Measurements from ENCODE around the gene F2. TPM values are rescaled to one million over a fixed set of nuclear protein-coding genes. Genes with fewer than 3 reads are reported as not detected.

F2 gene
- total and polyA plus RNA-seq, 4 donors, result 0.29 to 0.39 TPM; not detected in 2

DNA sequence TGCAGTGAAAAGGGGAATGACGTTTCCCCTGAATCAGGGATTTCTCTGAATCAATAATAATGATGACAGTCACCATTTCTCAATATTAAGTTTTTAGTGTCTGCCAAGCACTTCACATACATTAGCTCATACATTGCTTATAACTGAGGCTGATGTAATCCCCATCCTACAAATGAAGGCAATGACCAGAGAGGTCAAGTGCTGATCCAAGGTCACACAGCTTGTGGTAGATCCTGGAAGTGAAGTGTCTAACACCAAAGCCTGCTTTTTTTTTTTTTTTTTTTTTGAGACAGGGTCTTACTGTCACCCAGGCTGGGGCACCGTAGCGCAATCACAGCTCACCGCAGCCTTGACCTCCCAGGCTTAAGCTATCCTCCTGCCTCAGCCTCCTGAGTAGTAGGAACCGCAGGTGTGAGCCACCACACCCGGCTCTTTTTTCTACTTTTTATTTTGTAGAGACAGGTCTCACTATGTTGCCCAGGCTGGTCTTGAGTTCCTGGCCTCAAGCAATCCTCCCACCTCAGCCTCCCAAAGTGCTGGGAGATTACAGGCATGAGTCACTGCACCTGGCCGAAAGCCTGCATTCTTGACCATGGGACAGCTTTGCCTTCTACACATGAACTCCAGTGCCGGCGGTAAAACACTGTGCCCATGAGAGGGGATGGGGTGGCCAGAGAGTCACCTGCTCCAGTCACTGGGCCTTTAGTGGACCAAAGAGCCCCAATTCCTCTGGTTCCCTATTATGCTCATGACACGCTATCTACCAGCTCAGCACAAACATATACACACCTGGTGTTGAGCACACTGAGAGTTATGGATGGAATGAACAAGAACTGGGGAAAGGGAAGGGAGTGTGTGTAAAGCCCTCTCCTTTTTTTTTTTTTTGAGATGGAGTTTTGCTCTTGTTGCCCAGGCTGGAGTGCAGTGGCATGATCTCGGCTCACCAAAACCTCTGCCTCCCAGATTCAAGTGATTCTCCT, 36.0 kb upstream of the F2 start:
- 100% methylated on average over 8 of the region's 11 CpGs for WGBS (ENCODE audit: insufficient coverage)
- H3K27ac ChIP-seq (ENCODE audit: low read depth, low read length), result no peak overlapping the region

DNA sequence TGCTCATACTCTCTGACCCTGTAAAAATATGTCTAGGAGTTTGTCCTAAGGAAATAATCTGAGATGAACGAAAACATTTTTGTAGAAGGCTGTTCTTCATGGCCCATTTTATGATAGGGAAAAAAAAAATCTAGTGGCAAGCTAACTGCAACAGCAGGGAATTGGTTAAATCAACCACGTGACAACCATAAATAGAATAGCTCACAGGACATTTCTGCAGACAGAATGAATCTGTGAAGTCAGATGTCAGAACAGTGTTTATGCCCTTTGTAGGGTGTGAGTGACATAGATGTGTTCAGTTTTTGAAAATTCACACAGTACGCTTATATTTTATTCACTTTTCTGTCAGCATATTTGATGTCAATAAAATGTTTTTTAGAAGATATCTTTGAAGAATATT, 34.6 kb upstream of the F2 start:
- Histone ChIP-seq H3K4me1 (ENCODE audit: control insufficient read depth, insufficient read depth, low read length) (peaks cover 14% of the 10 kb centered on the region), H3K4me3 (ENCODE audit: low read depth, low read length) (no peak overlapping the region), H3K36me3 (ENCODE audit: control insufficient read depth, insufficient read depth, low read length) (peaks cover 70% of the 10 kb centered on the region), H3K9me3 (ENCODE audit: control insufficient read depth, insufficient read depth, low read length) (no peaks in the 10 kb centered on the region), H3K27me3 (ENCODE audit: control insufficient read depth, insufficient read depth, low read length) (no peaks in the 10 kb centered on the region), H3K27ac (ENCODE audit: low read depth, low read length) (no peak overlapping the region)
- no CpG with 5 or more reads among the region's 3 CpGs for WGBS (ENCODE audit: insufficient coverage)
- DNase-seq (ENCODE audit: low read depth in 4 of 6, low spot score in 6 of 6), result no peak

More for the DNA sequence above, 36.0 kb upstream of the F2 start:
- Histone ChIP-seq H3K4me3 (ENCODE audit: low read depth, low read length) (no peak overlapping the region), H3K36me3 (ENCODE audit: control insufficient read depth, insufficient read depth, low read length) (peaks cover 79% of the 10 kb centered on the region), H3K4me1 (ENCODE audit: control insufficient read depth, insufficient read depth, low read length) (peaks cover 12% of the 10 kb centered on the region), H3K9me3 (ENCODE audit: control insufficient read depth, insufficient read depth, low read length) (no peaks in the 10 kb centered on the region), H3K27me3 (ENCODE audit: control insufficient read depth, insufficient read depth, low read length) (no peaks in the 10 kb centered on the region)
- no peak for DNase-seq (ENCODE audit: low read depth in 4 of 6, low spot score in 6 of 6)

DNA sequence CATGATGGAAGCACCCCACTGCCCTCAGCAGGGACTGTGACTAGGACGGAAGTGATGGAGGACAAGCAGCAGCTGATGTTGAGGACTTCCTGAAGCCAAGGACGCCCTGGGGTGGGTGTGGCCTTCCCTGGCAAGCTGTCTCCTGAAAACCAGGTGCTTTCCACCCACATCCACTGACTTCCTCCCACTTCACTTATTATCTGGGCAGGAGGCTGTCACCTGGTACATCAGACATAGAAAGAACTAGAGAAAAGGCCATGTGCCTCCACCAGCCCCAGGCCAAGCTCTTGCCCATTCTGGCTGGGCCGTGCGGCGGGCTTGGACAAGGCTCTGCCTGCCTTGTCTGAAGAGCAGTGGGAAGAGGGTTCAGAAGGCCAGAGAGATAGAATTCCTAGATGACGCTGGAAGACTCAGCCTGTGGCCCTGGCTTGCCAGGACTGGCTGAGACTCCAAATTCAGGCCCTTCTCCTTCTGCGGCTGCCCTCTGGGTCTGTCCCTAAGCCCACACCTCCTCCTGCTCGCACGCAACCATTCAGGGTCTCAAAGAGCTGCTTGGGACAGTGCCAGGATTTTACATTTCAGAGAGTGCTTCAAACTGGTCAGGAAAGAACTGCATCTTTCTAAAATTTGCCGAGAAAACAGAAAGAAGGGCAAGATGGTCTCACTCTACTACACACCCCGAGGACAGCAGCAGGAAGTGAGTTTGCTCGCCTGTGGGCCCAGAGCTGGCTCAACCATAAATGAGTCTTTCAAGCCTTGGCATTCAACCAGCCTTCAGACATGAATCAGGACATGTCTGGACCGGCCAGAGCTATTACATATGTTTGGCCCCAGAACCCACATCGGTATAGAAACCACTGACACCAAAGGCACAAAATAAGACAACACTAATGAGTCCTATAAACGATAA, 31.9 kb upstream of the F2 start:
- Histone ChIP-seq H3K4me3 (ENCODE audit: low read depth, low read length) (no peak overlapping the region), H3K27ac (ENCODE audit: low read depth, low read length) (peak overlapping the region; percentile 47), H3K4me1 (ENCODE audit: control insufficient read depth, insufficient read depth, low read length) (peaks cover 14% of the 10 kb centered on the region), H3K9me3 (ENCODE audit: control insufficient read depth, insufficient read depth, low read length) (no peaks in the 10 kb centered on the region), H3K27me3 (ENCODE audit: control insufficient read depth, insufficient read depth, low read length) (no peaks in the 10 kb centered on the region), H3K36me3 (ENCODE audit: control insufficient read depth, insufficient read depth, low read length) (peaks cover 60% of the 10 kb centered on the region)
- 76% methylated on average over 12 of the region's 15 CpGs for WGBS (ENCODE audit: insufficient coverage)
- DNase-seq (ENCODE audit: low read depth in 4 of 6, low spot score in 6 of 6), result peak in 2 of 6 donors; percentile 19 to 30

DNA sequence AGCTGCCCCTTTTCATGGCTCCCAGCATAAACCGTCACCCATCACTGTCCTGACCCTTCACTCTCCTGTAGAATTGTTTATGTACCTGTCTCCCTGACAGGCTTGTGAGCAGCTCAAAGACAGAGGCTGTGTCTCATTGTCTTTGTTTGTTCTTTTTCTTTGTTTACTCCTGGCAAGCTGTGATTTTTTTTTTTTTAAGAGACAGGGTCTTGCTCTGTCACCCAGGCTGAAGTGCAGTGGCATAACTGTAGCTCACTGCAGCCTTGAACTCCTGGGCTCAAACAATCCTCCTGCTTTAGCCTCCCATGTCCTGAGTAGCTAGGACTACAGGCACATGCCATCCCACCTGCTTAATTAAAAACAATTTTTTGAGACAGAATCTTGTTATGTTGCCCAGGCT, 28.3 kb upstream of the F2 start:
- no peak overlapping the region for H3K4me3 ChIP-seq (ENCODE audit: low read depth, low read length)
- no peaks in the 10 kb centered on the region for H3K9me3 ChIP-seq (ENCODE audit: control insufficient read depth, insufficient read depth, low read length)
- DNase-seq (ENCODE audit: low read depth in 4 of 6, low spot score in 6 of 6), result no peak
- no peaks in the 10 kb centered on the region for H3K27me3 ChIP-seq (ENCODE audit: control insufficient read depth, insufficient read depth, low read length)
- no peak overlapping the region for H3K27ac ChIP-seq (ENCODE audit: low read depth, low read length)
- H3K4me1 ChIP-seq (ENCODE audit: control insufficient read depth, insufficient read depth, low read length), result peaks cover 38% of the 10 kb centered on the region
- 100% methylated on average over 1 of the region's 1 CpG for WGBS (ENCODE audit: insufficient coverage)
- H3K36me3 ChIP-seq (ENCODE audit: control insufficient read depth, insufficient read depth, low read length), result peaks cover 71% of the 10 kb centered on the region

DNA sequence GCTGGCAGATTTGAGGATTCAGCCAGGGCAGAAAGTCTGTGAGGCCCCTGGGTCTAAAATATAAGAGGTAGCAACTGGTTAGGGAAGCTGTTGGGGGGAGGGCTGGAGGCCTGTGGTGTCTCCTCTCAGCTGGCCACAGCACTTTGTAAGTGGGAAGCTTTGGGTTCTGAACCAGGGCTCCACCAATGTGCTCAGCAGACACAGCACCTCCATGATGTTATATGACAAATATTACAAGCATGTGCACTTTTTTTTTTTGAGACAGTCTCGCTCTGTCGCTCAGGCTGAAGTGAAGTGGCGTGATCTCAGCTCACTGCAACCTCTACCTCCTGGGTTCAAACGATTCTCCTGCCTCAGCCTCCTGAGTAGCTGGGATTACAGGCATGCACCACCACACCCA, 26.6 kb upstream of the F2 start:
- Histone ChIP-seq H3K9me3 (ENCODE audit: control insufficient read depth, insufficient read depth, low read length) (no peaks in the 10 kb centered on the region), H3K27me3 (ENCODE audit: control insufficient read depth, insufficient read depth, low read length) (no peaks in the 10 kb centered on the region), H3K4me1 (ENCODE audit: control insufficient read depth, insufficient read depth, low read length) (peaks cover 46% of the 10 kb centered on the region), H3K27ac (ENCODE audit: low read depth, low read length) (no peak overlapping the region), H3K4me3 (ENCODE audit: low read depth, low read length) (no peak overlapping the region), H3K36me3 (ENCODE audit: control insufficient read depth, insufficient read depth, low read length) (peaks cover 68% of the 10 kb centered on the region)
- DNase-seq (ENCODE audit: low read depth in 4 of 6, low spot score in 6 of 6), result no peak
- WGBS (ENCODE audit: insufficient coverage), result 100% methylated on average over 1 of the region's 4 CpGs

DNA sequence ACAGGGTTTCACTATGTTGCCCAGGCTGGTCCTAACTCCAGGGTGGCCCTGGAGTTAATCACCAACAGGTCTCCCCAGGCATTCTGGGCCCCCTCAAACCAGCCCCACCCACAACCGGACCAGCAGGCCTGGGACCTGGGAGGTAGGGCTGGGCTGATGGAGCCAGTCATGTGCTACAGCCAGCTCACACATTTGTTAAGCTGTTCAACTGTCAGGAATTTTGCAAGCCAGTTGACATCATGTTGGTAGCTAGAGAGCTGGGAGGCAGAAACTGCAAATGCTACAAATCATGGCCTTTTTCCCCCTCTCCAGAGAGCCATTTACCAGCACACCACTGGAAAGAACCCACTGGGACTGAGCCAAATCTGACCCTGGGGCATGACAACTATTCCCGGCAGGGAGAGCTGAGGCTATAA, 25.4 kb upstream of the F2 start:
- H3K9me3 ChIP-seq (ENCODE audit: control insufficient read depth, insufficient read depth, low read length), result no peaks in the 10 kb centered on the region
- H3K4me3 ChIP-seq (ENCODE audit: low read depth, low read length), result no peak overlapping the region
- H3K27me3 ChIP-seq (ENCODE audit: control insufficient read depth, insufficient read depth, low read length), result no peaks in the 10 kb centered on the region
- peaks cover 60% of the 10 kb centered on the region for H3K36me3 ChIP-seq (ENCODE audit: control insufficient read depth, insufficient read depth, low read length)
- H3K4me1 ChIP-seq (ENCODE audit: control insufficient read depth, insufficient read depth, low read length), result peaks cover 51% of the 10 kb centered on the region
- peak in 1 of 6 donors; percentile 47 for DNase-seq (ENCODE audit: low read depth in 4 of 6, low spot score in 6 of 6)
- peak overlapping the region; percentile 40 for H3K27ac ChIP-seq (ENCODE audit: low read depth, low read length)
- 82% methylated on average over 1 of the region's 2 CpGs for WGBS (ENCODE audit: insufficient coverage)

DNA sequence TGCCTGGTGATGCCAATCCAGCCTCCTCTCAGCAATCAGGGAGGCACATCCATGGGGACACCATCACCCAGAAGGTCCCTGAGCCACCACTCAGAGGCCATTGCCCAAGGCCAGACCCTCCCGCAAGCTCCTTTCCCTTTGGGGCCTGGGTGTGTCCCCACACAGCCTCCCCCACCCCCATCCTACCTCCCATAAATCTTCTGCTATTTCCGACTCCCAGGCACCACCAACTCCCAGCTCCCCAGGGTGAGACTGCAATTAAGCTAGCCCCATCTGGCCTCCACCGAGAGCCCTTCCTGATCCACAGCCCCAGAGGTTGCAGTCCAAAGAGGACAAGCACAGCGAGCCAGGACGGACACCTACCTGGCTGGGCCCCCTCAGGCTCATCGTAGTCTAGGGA, 24.9 kb upstream of the F2 start:
- H3K27ac ChIP-seq (ENCODE audit: low read depth, low read length), result no peak overlapping the region

DNA sequence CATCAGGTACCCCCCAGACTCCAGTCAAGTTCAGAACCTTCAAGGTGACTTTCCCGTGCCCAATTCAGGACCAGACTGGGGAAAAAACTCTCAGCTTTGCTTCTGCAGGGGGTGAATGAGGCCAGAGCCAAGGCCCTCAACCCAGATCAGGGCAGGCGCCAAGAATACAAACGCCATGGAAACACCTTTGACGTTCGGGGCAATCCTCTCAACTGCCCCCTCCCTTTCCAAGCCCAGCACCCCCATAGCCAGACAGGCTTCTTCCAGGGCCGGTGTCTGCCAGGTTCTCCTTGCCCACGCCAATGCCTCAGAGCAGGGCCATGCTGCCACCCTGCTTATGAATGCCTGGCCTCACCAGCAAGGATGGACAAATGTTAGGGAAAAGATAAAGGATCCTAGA, 24.4 kb upstream of the F2 start:
- no peak for DNase-seq (ENCODE audit: low read depth in 4 of 6, low spot score in 6 of 6)
- H3K36me3 ChIP-seq (ENCODE audit: control insufficient read depth, insufficient read depth, low read length), result peaks cover 60% of the 10 kb centered on the region
- no peak overlapping the region for H3K27ac ChIP-seq (ENCODE audit: low read depth, low read length)

More for the DNA sequence above, 24.9 kb upstream of the F2 start:
- Histone ChIP-seq H3K4me1 (ENCODE audit: control insufficient read depth, insufficient read depth, low read length) (peaks cover 53% of the 10 kb centered on the region), H3K4me3 (ENCODE audit: low read depth, low read length) (no peak overlapping the region), H3K27me3 (ENCODE audit: control insufficient read depth, insufficient read depth, low read length) (no peaks in the 10 kb centered on the region), H3K9me3 (ENCODE audit: control insufficient read depth, insufficient read depth, low read length) (no peaks in the 10 kb centered on the region), H3K36me3 (ENCODE audit: control insufficient read depth, insufficient read depth, low read length) (peaks cover 60% of the 10 kb centered on the region)
- 69% methylated on average over 5 of the region's 6 CpGs for WGBS (ENCODE audit: insufficient coverage)
- DNase-seq (ENCODE audit: low read depth in 4 of 6, low spot score in 6 of 6), result no peak

DNA sequence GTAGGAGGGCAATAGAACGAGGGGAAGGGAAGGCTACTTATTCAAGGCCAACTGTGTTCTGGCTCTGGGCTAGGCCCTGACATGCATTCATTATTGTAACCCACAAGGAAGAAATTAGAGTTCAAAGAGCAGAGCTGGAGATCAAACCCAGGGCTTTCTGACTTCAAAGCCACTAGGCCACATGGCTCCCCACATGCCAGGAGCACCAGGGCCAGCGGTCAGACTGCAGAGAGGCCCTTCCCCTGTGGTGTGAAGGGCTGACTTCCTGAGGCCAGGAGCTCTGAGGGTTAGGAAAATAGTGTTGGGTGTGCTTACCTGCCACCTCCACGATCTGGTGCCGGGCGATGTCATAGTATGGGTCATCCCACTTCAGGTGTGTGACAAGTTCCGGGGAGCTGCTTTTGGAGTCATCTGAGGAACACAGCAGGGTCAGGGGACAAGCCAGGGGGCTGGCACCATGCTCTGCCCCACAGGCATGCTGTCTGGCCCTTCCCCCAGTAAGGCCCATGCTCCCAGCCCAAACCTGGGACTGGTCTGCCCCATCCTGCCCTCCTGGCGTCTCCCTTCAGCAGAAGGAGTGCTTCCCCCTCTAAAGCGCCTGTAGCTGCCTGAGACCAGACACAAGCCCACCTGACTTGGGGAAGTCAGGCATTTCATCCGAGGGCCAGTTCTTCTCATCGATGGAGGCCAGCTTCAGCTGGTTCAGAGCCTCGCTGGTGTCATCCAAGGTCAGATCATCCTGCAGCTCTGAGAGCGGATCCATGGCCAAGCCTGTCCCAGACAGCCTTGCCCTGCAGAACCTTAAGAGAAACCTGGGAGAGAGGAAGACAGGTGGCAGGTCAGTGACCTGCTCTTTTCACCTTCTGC, 23.4 kb upstream of the F2 start:
- DNase-seq (ENCODE audit: low read depth in 4 of 6, low spot score in 6 of 6), result no peak
- Histone ChIP-seq H3K9me3 (ENCODE audit: control insufficient read depth, insufficient read depth, low read length) (no peaks in the 10 kb centered on the region), H3K4me1 (ENCODE audit: control insufficient read depth, insufficient read depth, low read length) (peaks cover 63% of the 10 kb centered on the region), H3K4me3 (ENCODE audit: low read depth, low read length) (no peak overlapping the region), H3K36me3 (ENCODE audit: control insufficient read depth, insufficient read depth, low read length) (peaks cover 56% of the 10 kb centered on the region), H3K27me3 (ENCODE audit: control insufficient read depth, insufficient read depth, low read length) (no peaks in the 10 kb centered on the region), H3K27ac (ENCODE audit: low read depth, low read length) (no peak overlapping the region)
- 89% methylated on average over 11 of the region's 12 CpGs for WGBS (ENCODE audit: insufficient coverage)

More for the DNA sequence above, 24.4 kb upstream of the F2 start:
- no peak overlapping the region for H3K4me3 ChIP-seq (ENCODE audit: low read depth, low read length)
- H3K27me3 ChIP-seq (ENCODE audit: control insufficient read depth, insufficient read depth, low read length), result no peaks in the 10 kb centered on the region
- H3K4me1 ChIP-seq (ENCODE audit: control insufficient read depth, insufficient read depth, low read length), result peaks cover 59% of the 10 kb centered on the region
- no peaks in the 10 kb centered on the region for H3K9me3 ChIP-seq (ENCODE audit: control insufficient read depth, insufficient read depth, low read length)
- 81% methylated on average over 7 of the region's 7 CpGs for WGBS (ENCODE audit: insufficient coverage)
